GM12865 (cell line): ENCODE results near the gene POLR2H.

Experiments
- DNase-seq: peaks from one replicate; pipeline ENCODE4 v3.0.0; 2010; ENCODE audit warnings: low read depth
- H3K4me3 ChIP-seq: 2 replicates; pipeline ENCODE4 v1.5.1; 2011; ENCODE audit warnings: mild to moderate bottlenecking, low read depth, low read length, control low read depth
- CTCF ChIP-seq: IDR thresholded peaks from 2 replicates; pipeline ENCODE4 v1.5.1; 2011; ENCODE audit warnings: low read length, control low read depth, low read depth, inconsistent platforms; ENCODE audit not compliant: insufficient read depth; ENCODE audit errors: missing control alignments

POLR2H gene

DNA sequence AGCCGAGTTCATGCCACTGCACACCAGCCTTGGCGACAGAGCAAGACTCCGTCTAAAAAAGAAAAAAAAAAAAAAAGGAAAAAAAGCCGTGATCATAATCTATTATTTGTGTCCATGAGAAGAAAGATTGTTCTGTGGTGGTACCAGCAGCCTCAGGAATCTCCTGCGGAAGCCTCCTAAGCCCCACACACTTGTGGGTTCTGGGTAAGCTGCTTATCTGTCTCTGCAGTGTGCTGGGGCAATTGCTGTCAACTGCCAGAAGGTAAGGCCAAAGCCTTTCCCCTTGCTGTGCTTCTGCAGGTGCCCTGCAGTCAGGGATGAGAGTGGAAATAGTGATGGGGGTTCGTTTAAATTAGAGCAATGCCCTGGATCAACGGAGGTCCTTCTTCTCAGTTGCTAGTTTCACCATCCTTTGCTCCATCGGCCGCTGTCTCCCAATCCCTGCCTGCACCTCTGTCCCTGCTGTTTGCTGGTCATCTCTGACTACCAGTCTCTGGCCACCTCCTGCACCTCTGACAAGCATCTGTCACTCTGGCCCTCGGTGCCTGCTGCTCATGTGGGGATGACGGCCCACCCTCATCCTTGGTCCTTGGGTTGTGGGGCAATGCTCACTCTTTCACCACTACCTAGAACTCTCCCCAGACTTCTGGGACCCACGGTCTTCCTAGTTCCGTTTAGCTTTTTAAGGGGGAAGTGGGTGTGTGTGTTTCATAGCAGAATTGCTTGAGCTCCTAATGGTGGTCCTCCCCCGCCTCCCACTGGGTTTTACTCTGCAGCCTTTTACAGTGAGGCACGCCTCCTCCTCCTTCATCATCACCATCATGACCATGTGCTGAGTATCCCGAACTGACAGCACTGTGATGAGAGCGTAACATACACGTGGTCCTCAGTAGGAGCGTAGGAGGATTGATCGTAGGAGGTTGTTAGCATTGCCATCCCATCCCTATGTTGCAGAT, 43.8 kb downstream of the POLR2H start:
- no peak for TF ChIP-seq CTCF
- no peak overlapping the region for H3K4me3 ChIP-seq
- no peak for DNase-seq

DNA sequence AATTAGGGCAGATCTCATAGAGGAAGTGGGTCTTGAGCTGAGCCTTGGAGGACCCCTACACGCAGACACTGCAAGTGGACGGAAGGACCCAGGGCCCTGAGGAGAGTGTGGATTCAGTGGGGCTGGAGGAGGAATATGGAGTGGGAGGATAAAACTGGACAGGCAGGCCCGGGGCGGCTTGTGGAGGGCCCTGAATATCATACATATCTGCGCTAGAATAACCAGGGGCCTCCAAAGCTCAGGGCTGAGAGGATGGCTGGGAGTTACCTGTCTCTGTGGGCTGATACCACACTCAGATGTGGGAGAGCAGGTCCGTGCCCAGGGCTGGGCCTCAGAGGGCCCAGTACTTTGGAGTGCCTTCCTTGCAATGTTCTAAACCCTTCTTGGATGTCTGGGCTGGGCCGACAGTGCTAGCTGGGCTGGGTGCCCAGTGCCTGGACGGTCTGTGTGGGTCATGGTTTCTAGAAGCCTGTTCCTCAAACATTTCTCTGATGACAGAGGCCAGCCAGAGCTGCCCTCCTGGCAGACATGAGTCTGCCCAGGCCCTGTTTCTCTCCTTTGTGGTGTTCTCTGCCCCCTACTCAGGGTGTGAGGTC, 47.9 kb downstream of the POLR2H start:
- DNase-seq: no peak
- TF ChIP-seq CTCF: no peak
- H3K4me3 ChIP-seq: no peak overlapping the region

DNA sequence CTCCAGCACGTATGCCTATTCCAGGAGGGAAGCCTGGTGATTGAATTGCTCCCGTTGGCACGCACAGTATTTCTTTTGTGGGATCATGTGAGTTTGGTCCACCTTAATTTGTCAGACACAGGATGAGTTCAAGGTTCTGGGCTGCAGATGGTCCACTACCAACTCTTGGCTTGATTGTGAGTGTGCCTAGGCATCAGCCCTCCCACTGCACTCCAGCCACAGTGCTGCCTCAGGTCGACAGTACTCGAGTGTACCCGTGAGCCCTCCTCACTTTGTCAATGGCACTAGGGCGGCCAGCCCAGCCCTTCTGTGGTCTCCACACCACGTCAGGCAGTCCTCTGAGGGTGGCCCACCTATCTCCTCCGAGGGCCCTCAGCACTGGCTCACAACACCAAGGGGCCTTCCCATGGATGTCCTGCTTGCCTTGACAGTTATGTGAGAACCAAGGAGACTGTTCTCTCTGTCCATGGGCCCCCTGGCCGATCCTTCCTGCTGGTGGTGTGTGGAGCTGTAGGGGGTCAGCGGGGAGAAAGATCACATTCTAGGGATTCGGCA, 48.5 kb downstream of the POLR2H start:
- no peak overlapping the region for H3K4me3 ChIP-seq
- no peak for DNase-seq
- TF ChIP-seq CTCF: no peak

DNA sequence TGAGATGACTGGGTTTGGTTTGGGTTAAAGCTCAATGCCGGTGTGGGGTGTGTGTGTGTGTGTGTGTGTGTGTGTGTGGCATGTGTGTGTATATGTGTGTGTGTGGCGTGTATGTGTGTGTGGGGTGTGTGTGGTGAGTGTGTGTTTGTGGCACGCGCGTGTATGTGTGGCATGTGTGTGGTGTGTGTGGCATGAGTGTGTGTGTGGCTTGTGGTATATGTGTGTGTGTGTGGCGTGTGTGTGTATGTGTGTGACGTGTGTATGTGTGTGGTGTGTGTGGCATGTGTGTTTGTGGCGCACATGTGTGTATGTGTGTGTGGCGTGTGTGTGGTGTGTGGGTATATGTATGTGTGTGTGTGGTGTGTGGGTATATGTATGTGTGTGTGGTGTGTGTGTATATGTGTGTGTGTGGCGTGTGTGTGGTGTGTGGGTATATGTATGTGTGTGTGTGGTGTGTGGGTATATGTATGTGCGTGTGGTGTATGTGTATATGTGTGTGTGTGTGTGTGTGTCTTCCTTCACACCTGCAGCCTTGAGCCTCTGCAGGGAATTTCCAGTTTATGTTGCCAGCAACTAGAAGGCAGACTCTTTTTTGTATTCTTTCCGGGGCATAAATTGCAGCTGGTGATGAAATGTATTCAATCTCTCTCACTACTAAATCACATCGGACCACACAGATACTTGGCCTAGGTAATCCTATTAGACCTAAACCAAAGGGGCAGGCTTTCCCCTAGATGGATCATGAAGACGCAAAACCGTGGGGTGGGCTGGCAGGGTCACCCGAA, 53.1 kb downstream of the POLR2H start:
- DNase-seq: no peak
- no peak overlapping the region for H3K4me3 ChIP-seq
- no peak for TF ChIP-seq CTCF

DNA sequence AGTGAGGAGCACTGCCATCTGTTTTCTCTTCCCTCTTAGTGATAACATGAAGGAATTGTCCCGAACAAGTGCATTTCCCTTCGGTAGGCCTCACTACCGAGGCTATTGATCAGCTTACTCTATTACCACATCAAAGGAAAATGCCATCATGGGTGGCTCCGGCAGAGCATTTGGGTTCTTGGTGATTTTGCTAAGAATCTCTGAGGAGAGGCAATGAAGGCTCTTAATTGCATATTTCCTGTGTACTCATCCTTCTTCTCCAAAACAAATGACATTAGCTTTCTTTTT, 53.6 kb downstream of the POLR2H start:
- no peak for DNase-seq
- no peak overlapping the region for H3K4me3 ChIP-seq
- TF ChIP-seq CTCF: no peak

- peak; percentile 76 for DNase-seq
- no peak overlapping the region for H3K4me3 ChIP-seq
- TF ChIP-seq CTCF: peak; percentile 96
Measured at GRCh38 chr3:184417619-184418327, 56.3 kb downstream of the POLR2H start.
